ENCODE data around the gene ERFE.

ERFE gene

DNA sequence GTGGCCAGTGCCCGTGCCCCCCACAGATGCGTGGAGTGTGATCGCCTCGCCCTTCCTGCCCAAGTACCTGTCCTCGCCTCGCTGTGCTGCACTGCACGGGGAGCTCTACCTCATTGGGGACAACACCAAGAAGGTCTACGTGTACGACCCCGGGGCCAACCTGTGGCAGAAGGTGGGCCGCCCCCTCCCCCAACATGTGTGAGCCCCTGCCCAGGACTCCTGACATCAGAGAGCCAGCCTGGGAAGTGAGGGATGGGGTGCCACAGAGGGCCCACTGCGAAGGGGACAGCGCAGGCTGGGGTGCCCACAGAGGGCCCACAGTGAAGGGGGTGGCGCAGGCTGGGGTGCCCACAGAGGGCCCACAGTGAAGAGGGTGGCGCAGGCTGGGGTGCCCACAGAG is 9.8 kb upstream of the ERFE start:
- no peak for DNase-seq (ENCODE audit: low spot score)
- Histone ChIP-seq H3K27ac (no peak overlapping the region), H3K4me3 (no peak overlapping the region)
- TF ChIP-seq, protein P1, sequence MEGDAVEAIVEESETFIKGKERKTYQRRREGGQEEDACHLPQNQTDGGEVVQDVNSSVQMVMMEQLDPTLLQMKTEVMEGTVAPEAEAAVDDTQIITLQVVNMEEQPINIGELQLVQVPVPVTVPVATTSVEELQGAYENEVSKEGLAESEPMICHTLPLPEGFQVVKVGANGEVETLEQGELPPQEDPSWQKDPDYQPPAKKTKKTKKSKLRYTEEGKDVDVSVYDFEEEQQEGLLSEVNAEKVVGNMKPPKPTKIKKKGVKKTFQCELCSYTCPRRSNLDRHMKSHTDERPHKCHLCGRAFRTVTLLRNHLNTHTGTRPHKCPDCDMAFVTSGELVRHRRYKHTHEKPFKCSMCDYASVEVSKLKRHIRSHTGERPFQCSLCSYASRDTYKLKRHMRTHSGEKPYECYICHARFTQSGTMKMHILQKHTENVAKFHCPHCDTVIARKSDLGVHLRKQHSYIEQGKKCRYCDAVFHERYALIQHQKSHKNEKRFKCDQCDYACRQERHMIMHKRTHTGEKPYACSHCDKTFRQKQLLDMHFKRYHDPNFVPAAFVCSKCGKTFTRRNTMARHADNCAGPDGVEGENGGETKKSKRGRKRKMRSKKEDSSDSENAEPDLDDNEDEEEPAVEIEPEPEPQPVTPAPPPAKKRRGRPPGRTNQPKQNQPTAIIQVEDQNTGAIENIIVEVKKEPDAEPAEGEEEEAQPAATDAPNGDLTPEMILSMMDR (IDR thresholded peaks at IDR 0.05) = no peak

- no peak for DNase-seq (ENCODE audit: low spot score)
- Histone ChIP-seq H3K27ac (no peak overlapping the region), H3K4me3 (no peak overlapping the region)
- TF ChIP-seq, protein P1 (IDR thresholded peaks at IDR 0.05) = no peak
Observed at GRCh38 chr2:238149841-238150572, 8.8 kb upstream of the ERFE start.

GRCh38 chr2:238150686-238151085 is 8.1 kb upstream of the ERFE start:
- H3K4me3 ChIP-seq = no peak overlapping the region
- TF ChIP-seq, protein P1 (IDR thresholded peaks at IDR 0.05) = no peak
- no peak overlapping the region for H3K27ac ChIP-seq
- no peak for DNase-seq (ENCODE audit: low spot score)

- Histone ChIP-seq H3K4me3 (no peak overlapping the region), H3K27ac (no peak overlapping the region)
- no peak for DNase-seq (ENCODE audit: low spot score)
- TF ChIP-seq, protein P1 (IDR thresholded peaks at IDR 0.05) = no peak
Observed at GRCh38 chr2:238151205-238151604, 7.6 kb upstream of the ERFE start.

DNA sequence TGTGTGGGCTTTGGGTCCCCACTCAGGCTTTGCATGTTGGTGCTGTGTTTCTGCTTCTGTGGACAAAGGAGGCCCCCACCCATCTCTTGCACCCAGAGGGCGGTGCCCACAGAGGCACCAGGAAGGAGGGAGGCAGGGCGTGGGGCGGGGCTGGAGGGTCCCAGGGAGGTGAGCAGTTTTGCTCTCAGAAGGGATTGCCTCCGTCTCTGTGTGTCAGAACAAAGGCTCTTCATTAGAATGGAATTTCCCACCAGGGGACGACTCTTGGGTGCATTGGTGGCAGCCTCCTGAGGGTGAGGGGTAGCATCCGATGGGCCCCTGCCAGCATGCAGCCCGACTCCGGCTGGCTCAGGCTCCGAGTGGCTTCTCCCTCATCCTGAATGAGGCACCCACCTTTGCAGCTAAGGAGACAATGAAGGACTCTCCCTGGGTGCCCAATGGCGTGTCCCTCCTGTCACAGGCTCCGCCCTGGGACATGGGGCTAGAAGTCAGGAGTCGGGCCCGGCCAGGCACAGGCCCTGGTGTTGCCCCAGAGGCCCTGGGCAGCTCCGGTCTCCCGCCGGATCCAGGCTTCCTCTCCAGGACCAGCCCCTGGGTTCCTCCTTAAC is 7.0 kb upstream of the ERFE start:
- no peak overlapping the region for H3K27ac ChIP-seq
- H3K4me3 ChIP-seq = no peak overlapping the region
- no peak for DNase-seq (ENCODE audit: low spot score)
- TF ChIP-seq, protein P1 (IDR thresholded peaks at IDR 0.05) = no peak

GRCh38 chr2:238152771-238153688 is 5.7 kb upstream of the ERFE start:
- Histone ChIP-seq H3K27ac (no peak overlapping the region), H3K4me3 (no peak overlapping the region)
- no peak for DNase-seq (ENCODE audit: low spot score)
- TF ChIP-seq, protein P1 (IDR thresholded peaks at IDR 0.05) = no peak
